GM21723 (cell line): ENCODE measurements around the gene RLF.

Source experiments
- ATAC-seq: cut with Tn5 transposase; IDR thresholded peaks from one replicate; pipeline ENCODE4 v1.9.1; 2021; ENCODE audit warnings: mild to moderate bottlenecking, moderate library complexity; ENCODE audit not compliant: unreplicated experiment

RLF gene

DNA sequence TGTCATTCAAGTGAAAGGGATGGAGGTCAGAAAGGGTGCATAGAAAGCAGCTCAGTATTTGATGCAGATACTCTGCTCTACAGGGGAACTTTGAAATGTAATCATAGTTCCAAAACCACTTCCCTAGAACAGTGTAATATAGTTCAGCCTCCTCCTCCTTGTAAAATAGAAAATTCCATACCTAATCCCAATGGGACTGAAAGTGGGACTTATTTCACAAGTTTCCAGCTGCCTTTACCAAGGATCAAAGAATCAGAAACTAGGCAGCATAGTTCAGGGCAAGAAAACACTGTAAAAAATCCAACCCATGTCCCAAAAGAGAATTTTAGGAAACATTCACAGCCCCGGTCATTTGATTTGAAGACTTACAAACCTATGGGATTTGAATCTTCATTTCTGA lies 78.4 kb downstream of the RLF start:
- no peak for ATAC-seq

DNA sequence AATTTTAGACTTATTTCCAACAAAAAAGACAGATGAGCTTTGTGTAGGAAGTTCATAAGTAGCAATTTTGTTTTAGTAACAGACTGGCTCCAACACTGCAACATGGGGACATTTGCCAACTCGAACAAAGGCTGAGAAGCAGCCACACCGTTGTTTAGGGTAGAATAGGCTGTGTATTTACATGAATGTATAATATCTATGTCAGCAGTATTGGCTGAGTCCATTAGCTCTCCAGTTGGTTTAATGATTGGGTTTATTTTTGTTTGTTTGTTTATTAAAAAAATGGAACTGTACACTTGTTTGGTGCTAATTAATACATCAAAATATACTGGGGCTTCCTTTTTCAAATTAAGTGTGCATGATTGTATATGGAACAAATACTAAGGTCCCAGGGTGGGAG lies 79.2 kb downstream of the RLF start:
- no peak for ATAC-seq

- ATAC-seq, result peak; percentile 25
Measured at GRCh38 chr1:40241362-40241761, 80.2 kb downstream of the RLF start.

DNA sequence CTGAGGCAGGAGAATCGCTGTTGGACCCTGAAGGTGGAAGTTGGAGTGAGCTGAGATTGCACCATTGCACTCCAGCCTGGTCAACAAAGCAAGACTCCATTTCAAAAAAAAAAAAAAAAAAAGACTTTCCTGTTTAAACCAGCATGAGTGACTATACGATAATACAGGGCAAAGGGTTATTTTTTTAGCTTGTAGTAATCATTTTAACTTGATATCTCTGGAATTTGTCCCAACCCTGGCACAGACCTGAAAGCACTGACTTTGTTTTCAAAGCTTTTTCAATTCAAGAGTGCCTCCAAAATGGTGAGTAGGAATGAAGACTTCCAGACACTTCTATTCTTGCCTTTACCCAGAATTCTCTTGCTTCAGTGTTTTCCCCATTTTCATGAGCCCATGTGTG lies 82.2 kb downstream of the RLF start:
- no peak for ATAC-seq

- ATAC-seq, result no peak
Measured at GRCh38 chr1:40244138-40244744, 83.1 kb downstream of the RLF start.

DNA sequence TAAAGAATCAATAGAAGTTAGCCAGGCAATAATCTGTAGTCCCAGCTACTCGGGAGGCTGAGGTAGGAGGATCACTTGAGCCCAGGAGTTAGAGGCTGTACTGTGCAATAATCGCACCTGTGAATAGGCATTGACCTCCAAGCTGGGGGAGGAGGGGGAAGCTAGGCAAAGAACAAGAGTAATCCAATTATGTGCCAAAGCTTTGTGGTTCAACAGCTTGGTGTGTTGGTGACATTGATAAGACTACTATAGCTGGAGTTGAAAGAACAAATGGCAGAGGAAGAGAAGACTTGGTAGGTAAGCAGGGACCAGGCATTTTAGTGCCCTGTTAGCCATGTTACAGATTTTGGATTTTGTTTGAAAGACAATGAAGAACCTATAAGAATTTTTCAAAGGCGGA lies 84.5 kb downstream of the RLF start:
- no peak for ATAC-seq

DNA sequence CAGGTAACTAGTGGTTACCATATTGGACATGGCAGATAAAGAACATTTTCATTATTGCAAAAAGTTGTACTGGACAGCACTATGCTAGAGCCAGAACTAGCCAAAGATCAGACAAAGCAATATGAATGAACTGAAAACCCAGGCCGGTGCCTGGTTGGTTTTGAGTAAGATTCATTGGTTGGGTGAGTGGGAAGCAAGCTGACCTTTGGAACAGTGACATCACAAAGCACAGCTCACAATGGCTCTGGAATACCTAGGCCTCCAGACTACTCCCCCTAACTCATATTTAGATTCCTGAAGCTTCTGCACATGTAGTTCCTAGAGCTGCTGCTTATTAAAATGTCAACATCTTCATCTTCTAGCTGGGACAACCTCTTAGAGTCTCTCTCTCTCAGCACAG lies 86.5 kb downstream of the RLF start, which contains the start of gene TMCO2:
Gene TMCO2, plus strand, starts transcription at position 283 of the 400 bp plus-strand sequence. Its CDS starts 57 bp downstream, at position 340.
- ATAC-seq, result no peak

DNA sequence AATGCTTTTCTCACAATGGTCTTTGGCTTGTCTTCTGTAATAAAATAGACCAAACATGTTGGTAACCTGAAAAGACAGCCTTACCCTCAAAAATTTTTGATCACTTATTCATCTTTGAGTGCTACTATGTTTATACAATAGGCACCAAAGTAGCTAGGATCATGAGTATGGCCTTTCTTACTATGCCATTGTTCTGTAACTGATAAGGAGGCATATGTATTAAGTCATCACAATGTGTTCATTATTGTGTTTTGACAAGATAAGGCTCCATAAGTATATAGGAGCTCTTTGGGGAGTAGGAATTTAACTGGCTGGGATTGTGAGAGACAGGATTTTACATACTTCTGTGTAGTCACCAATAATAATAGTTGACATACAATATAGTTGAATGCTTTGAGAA lies 87.2 kb downstream of the RLF start:
- no peak for ATAC-seq

DNA sequence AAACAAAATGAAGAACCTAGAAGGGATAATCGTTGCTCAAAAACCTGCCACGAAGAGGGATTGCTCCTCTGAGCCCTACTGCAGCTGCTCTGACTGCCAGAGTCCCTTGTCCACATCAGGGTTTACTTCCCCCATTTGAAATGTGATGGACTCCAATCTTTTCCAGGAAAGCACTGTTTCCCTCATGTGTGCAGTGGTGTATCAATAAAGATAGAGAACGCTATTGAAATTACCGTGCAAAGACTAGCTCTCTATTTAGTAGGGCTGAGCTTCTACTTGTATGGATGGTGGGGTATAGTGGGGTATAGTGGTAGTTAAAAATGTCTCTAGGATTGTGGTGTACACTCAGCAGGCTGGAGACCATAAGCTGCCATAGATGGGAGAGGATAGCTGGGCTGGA lies 90.3 kb downstream of the RLF start:
- ATAC-seq, result no peak

- ATAC-seq, result no peak
Measured at GRCh38 chr1:40252601-40253000, 91.4 kb downstream of the RLF start.

- ATAC-seq, result no peak
Measured at GRCh38 chr1:40255231-40255630, 94.0 kb downstream of the RLF start.

- ATAC-seq, result no peak
Measured at GRCh38 chr1:40256401-40257084, 95.4 kb downstream of the RLF start.

- ATAC-seq, result peak; percentile 20
Measured at GRCh38 chr1:40257313-40257687, 96.1 kb downstream of the RLF start.

- ATAC-seq, result peak; percentile 92
Measured at GRCh38 chr1:40257688-40258444, 96.7 kb downstream of the RLF start, which contains the start of gene ZMPSTE24. ZMPSTE24 (plus strand) TSS chr1:40258236; CDS start chr1:40258272, 36 bp downstream.

- ATAC-seq, result no peak
Measured at GRCh38 chr1:40258445-40258769, 97.2 kb downstream of the RLF start.

DNA sequence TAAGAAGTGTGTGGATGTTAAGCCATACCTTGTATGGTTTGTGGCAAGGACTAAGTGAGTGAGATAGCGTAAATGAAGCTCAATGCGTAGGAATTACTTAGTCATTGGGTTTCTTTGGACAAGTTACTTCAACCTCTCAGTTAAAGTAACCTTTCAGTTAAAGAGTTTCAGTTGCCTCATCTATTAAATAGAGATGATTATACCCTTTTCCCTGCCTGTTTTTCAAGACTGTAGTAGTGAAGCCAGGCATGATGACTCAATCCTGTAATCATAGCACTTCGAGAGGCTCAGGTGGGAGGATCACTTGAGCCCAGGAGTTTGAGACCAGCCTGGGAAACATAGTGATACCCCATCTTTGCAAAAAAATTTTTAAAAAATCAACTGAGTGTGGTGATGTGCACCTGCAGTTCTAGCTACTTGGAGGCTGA lies 103.2 kb downstream of the RLF start:
- no peak for ATAC-seq

DNA sequence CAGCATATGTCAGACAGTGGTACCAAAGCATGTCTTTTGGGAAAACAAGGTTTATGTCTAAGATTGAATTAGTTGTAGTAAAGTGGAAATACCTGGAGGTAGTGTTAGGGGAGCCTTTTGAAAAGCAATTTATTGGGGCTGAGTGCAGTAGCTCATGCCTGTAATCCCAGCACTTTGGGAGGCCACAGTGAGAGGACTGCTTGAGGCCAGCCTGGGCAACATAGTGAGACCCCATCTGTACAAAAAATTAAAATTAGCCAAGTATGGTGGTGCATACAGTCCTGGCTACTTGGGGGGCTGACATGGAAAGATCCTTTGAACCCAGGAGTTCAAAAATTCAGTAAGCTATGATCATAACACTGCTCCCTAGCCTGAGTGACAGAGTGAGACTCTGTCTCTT lies 104.1 kb downstream of the RLF start:
- no peak for ATAC-seq

DNA sequence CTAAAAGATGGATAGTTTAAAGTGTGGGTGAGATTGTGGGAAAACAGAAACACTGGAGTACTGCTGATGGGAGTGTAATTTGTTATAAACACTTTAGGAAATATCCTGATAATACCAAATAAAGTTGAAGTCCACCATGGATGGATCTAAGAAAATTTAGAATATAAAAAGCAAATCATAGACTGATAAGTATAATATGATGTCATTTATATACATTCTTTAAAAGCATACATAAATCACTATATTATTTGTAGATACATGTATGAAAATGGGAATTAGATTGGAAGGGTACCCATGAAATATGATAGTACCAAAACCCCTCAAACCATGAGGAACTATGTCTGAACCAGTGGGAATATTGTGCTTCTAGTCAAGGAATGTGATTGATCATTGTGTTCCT lies 104.7 kb downstream of the RLF start:
- no peak for ATAC-seq

DNA sequence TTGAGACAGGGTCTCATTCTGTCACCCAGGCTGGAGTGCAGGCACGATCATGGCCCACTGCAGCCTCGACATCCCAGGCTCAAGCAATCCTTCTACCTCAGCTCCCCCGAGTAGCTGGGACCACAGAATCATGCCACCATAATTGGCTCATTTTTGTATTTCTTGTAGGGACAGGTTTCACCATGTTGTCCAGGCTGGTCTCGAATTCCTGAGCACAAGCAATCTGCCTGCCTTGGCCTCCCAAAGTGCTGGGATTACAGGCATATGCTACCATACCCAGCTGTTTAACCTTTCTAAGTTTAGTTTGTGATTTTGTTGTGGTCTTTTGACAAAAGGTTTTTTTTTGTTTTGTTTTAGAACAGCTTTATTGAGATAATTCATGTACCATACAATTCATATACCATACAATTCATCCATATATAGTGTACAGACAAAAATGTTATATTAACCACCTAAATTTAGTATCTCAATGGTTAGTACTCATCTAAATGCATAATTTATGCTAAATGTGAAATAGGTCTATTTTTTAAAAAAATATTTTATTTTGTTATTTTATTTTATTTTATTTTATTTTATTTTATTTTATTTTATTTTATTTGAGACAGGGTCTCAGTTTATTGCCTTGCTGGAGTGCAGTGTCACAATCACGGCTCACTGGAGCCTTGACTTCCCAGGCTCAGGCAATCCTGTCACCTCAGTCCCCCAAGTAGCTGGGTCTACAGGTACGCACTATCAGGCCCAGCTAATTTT lies 105.8 kb downstream of the RLF start:
- no peak for ATAC-seq

DNA sequence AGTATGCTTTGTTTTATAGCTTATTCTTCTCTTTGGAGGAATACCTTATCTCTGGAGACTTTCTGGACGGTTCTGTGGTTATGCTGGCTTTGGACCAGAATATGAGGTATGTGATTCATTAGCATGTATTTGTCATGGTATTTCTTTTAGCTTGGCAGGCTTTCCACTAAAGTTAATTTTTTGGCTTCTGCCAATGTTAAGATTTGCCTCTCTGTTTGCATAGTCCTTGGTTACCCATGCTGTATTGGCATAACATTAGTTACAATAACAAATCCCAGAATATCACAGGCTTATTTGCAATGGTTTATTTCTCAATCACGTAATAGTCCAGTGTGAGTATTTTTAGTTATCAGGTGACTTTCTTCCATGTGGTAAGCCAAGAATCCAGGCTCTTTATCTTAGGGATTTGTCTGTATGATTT lies 106.6 kb downstream of the RLF start:
- ATAC-seq, result no peak

GRCh38 chr1:40268211-40268610 lies 107.0 kb downstream of the RLF start:
- no peak for ATAC-seq
